NCI-H460 (cell line): ENCODE results near the gene AKT1. TPM values are rescaled to one million over a fixed set of nuclear protein-coding genes. Genes with fewer than 3 reads are reported as not detected.

ENCODE experiments used
- DNase-seq: peaks from one replicate; pipeline ENCODE4 v3.0.0-alpha.2; 2016; ENCODE audit warnings: low read depth; ENCODE audit errors: extremely low read depth
- total RNA-seq: library from RNA; depleted of rRNA; stranded (reverse); fragments of >200 nt; shearing (Covaris generic); gene quantifications from 2 replicates; pipeline ENCODE4 v1.2.3, GENCODE V29; 2014

Gene AKT1
- total RNA-seq, 1 experiment from 2014 or later, result 83.9 TPM

GRCh38 chr14:104743461-104744380 lies 51.8 kb downstream of the AKT1 start:
- DNase-seq, result no peak

GRCh38 chr14:104742586-104743455 lies 52.7 kb downstream of the AKT1 start:
- no peak for DNase-seq

- DNase-seq, result no peak
Observed at GRCh38 chr14:104741803-104742251, 53.7 kb downstream of the AKT1 start.

GRCh38 chr14:104741108-104741802 lies 54.3 kb downstream of the AKT1 start:
- no peak for DNase-seq

GRCh38 chr14:104739546-104740516 lies 55.7 kb downstream of the AKT1 start:
- DNase-seq, result no peak

GRCh38 chr14:104739026-104739425 lies 56.5 kb downstream of the AKT1 start:
- no peak for DNase-seq

- no peak for DNase-seq
Observed at GRCh38 chr14:104738375-104739019, 57.1 kb downstream of the AKT1 start.

GRCh38 chr14:104735830-104736642 lies 59.5 kb downstream of the AKT1 start:
- DNase-seq, result peak; percentile 43

- DNase-seq, result no peak
Observed at GRCh38 chr14:104734991-104735779, 60.4 kb downstream of the AKT1 start.

- no peak for DNase-seq
Observed at GRCh38 chr14:104734601-104734990, 61.0 kb downstream of the AKT1 start.

- no peak for DNase-seq
Observed at GRCh38 chr14:104734051-104734587, 61.4 kb downstream of the AKT1 start.

- DNase-seq, result peak; percentile 53
Observed at GRCh38 chr14:104732931-104733681, 62.4 kb downstream of the AKT1 start.

- DNase-seq, result peak; percentile 90
Observed at GRCh38 chr14:104732355-104732804, 63.2 kb downstream of the AKT1 start.

GRCh38 chr14:104731320-104732294 lies 63.9 kb downstream of the AKT1 start:
- no peak for DNase-seq

GRCh38 chr14:104730487-104730886 lies 65.1 kb downstream of the AKT1 start:
- no peak for DNase-seq
